NCI-H1048 (cell line): ENCODE results near the gene KRTAP10-1.

Experiments used
- DNase-seq: peaks from one replicate; lab custom pipeline; 2025; lab: John Stamatoyannopoulos, UW

KRTAP10-1 gene

GRCh38 chr21:44548922-44549321 lies 8.9 kb upstream of the KRTAP10-1 start:
- no peak for DNase-seq

DNA sequence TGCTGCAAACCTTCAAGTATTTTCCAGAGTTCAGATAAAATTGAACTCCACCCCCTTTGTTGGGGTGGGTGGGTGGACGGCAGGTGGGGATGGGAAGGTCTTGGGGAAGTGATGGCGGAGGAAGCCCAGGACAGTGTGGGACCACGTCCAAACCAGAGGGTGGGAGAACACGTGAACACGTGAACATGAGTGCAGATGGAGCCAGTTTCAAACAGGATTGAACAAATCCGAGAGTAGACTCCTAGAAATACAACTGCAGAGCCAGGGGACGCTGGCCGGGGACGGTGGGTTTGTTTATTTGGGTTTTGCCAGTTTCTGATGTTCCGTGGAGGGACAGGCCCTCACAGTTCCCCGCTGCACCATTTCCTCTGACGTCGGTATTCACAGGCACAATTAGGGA lies 8.4 kb upstream of the KRTAP10-1 start:
- DNase-seq = no peak

DNA sequence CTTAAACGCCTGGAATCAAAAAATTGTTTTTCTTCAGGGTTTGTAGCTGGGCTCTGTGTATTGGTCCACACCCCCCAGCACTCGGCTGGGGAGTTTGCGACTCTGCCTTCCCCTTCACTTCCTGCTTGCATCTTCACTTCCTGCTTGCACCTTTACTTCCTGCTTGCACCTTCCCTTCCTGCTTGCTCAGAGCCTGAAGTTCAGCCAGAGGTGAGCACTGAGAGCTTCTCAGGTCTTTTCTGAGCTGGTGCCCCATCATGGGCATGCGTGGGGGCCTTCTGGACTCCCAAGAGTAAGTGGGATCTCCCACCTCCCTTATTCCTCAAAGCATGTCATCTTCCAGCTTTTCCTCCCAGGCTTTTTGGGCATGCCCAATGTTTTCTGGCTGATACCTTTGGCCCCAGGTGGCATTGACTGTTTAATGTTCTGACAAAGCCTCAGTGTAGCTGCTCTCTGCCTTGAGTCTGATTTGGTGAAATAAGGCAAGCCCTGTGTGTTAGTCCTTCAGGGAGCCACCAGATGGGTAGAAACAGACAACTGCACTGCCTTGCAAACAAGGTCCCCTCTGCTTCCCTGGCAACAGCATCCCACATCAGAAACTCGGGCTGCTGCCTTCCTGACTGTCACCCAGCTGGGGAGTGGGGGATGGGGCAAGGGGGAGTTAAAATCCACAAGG lies 7.8 kb upstream of the KRTAP10-1 start:
- DNase-seq = no peak

- DNase-seq = no peak
These were observed 4.6 kb upstream of the KRTAP10-1 start for GRCh38 chr21:44544566-44544965.

GRCh38 chr21:44542716-44543115 lies 2.7 kb upstream of the KRTAP10-1 start:
- DNase-seq = no peak

DNA sequence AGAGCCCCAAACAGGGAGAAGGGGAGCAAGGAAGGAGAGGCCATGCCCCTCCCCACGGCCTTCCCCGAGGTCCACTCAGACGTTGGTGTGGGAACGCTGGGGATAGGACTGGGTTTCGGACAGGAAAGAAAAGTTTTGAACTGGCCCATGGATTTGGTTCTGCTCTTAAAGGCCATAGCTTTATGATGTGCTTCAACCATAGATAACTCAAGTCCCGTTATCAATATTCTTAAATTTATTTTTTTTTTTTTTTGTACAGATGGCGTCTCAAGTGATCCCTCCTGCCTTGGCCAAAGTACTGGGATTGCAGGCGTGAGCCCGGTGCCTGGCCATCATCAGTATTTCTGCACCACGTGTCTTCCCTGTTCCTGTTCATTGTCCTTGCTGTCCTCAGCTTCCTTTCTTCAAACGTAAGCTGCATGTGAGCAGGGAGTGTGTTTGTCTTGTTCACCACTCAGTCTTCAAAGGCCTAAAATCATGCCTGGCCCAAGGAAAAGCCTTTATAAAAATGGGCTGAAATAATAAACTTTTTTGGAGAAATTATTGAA lies 820 bp upstream of the KRTAP10-1 start:
- DNase-seq = no peak

GRCh38 chr21:44539046-44539445 lies 949 bp downstream of the KRTAP10-1 start:
- no peak for DNase-seq

DNA sequence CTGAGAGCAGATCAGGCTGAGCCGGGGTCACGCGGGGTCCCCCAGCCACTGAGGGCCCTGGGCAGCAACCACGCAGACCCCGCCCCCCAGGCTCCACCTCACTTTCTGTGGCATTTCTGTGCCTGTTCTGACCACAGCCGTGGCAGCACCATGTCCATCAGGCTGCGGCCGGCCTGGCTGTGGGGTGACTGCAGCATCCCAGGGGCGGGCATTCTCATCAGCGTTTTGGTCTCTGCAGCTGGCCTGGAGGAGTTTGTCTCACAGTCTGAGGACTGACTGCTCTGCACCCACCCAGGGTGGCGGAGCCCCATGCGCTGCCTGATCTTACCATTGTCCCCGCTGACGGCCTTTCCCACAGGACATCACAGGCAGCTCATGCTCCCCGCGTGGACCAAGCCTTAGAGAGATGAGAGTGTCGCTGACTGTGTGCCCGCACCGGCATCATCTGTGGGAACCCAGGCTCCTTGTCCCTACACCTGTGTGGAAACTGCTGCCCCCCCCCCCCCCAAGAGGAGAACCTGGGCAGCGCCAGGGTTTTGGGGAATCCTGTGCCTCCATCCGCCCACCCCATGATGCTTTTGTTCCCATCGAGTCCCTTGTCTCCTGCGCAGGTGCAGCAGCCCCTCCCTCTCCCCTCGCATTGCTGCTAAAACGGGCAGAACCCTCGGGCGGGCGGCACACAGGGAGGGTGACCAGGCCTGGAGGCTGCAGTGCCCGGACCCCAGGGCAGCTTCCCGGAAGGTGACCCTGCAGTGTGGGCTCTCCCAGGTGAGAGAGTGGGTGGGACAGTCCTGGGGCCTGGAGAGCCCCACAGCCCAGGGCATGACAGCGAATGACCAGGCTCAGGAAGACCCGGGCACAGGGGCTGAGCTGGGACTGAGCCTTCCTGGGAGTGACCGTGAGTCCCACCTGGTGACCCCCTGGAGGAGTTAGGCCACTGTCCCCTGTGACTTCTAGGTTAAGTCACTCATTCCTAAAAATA lies 1.8 kb downstream of the KRTAP10-1 start:
- DNase-seq = no peak

GRCh38 chr21:44535963-44536362 lies 4.0 kb downstream of the KRTAP10-1 start:
- DNase-seq = no peak

GRCh38 chr21:44534688-44535087 lies 5.3 kb downstream of the KRTAP10-1 start:
- no peak for DNase-seq

GRCh38 chr21:44533891-44534627 lies 5.9 kb downstream of the KRTAP10-1 start:
- no peak for DNase-seq

DNA sequence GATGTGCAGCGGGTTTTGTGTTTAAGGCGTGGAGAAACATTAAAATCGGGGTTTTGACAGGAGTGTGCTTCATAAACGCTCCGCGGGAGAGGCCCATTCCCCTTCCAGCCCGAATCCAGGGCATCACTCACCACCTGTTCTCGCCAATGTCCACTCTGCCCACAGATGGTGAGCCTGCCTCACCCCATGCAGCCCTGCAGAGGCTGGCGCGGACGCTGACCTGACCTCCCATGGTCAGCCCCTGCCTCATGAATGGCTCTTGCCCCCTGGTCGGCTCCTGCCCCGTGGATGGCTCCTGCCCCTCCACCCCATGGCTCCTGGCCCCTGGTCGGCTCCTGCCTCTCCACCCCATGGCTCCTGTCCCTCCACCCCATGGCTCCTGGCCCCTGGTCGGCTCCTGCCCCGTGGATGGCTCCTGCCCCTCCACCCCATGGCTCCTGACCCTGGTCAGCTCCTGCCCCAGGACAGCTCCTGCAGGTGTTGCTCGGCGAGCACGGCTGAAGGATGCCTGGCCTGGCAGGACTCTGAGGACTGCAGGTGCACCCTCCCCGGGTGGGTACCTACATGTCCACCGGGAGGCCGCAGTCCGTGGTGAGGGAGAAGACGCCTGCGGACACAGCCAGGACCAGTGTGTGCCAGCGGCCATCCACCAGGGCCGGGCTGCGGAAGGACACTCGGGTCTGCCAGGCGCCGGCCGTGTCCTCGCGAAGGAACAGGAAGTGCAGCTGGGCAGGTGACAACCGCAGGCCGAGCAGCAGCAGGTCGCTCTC lies 6.7 kb downstream of the KRTAP10-1 start:
- no peak for DNase-seq

DNA sequence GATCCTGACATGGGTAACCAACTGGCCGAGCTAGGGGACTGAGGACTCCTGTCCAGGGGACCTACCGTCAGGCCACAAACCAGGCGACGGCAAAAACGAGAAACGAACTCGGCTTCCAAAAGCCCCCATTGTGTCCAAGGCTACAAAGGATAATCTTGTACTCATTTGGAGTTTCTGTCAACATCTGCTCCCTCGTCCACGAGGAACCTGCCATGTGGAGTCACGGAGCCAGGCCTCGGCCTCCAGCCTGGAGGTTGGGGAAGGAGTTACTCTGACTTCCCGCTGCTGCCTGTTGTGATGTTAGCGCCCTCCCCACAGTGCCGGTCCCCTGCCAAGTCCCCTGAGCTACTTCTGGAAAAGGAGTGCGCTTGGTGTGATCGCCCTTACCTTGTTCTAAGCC lies 7.3 kb downstream of the KRTAP10-1 start:
- no peak for DNase-seq

- DNase-seq = no peak
These were observed 8.1 kb downstream of the KRTAP10-1 start for GRCh38 chr21:44531606-44532564.

DNA sequence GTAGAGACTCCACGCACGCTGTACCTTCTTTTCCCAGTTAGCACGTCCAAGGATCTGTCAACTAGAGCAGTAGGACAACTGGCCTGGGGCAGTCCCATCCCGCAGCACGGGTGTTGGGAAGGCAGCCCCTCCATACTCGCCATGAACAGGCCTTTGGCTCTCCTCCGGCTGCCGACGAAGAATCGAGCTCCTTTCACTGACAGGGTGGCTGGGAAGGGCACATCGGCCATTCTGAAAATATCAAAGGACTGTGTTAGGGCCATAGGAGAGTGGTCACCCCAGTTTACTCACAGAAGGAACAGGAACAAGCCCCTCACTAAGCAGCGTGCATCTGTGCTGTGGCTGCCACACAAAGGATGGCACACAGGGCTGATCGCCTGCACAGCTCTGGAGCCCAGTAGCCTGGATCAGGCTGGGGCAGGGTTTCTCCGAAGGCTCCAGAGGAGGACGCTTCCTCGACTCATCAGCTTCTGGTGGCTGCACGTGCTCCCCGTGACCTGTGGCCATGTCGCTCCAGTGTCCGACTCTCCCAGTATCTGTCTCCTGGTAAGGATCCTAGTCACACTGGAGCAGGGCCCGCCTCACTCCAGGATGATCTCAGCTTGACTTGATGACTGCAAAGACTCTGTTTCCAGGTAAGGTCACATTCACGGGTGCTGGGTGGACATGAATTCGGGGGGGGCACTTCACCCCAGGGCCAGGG lies 8.9 kb downstream of the KRTAP10-1 start:
- no peak for DNase-seq

GRCh38 chr21:44530221-44530902 lies 9.6 kb downstream of the KRTAP10-1 start:
- no peak for DNase-seq

- no peak for DNase-seq
These were observed 10.4 kb downstream of the KRTAP10-1 start for GRCh38 chr21:44529503-44530125.

DNA sequence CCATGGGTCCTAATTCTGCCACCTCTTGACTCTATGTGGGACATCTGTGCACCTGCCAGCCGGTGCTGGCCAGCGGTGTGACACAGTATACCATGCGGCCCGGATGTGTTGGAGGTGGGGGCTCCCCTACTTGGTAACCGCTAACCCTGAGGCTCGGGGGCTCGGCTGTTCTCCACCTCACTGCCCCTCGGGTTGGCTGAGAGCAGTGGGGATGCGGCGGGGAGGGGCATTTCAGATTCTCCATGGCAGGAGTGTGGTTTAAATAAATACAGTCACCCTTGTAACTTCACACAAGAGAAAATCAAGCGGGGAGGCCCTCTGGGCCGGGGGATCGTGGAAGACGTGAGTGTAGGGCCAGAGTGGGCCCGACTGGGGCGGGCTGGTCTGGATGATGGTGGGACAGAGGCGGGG lies 11.0 kb downstream of the KRTAP10-1 start:
- DNase-seq = no peak

DNA sequence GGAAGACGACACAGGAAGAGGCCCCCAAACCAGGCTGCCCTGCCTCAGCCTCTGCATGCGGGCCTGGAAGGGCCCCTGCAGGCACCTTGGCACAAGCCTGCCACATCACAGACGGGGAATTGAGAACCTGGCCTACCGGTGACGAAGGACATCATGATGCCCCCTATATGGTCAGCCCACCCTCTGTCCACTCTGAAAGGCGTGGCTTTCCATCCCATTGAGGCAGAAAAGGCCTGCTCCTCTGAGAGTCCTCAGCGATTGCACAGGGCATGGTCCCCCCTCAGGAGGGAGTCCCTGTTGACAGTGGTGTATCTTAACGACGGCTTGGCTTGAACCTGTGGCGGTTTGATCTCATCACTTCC lies 11.4 kb downstream of the KRTAP10-1 start:
- DNase-seq = no peak
